Ectodermal cell (in vitro differentiated cells): Measurements from ENCODE around the gene UNC13A.
"Not testable (repeated sequence)": the region's sequence is repeated elsewhere in the genome, so short reads cannot be mapped to it uniquely, and the experiment has no call there.

Source experiments
- H3K27ac ChIP-seq: 2 replicates; pipeline ENCODE4 v1.7.0; 2013; ENCODE audit warnings: mild to moderate bottlenecking, low read depth, low read length; ENCODE audit not compliant: insufficient read depth, poor library complexity, severe bottlenecking
- H3K27me3 ChIP-seq: 2 replicates; pipeline ENCODE4 v1.7.0; 2013; ENCODE audit warnings: mild to moderate bottlenecking, low read length; ENCODE audit not compliant: insufficient read depth, control insufficient read depth, poor library complexity, severe bottlenecking
- H3K36me3 ChIP-seq: one replicate; pipeline ENCODE4 v1.7.0; 2013; ENCODE audit warnings: low read length; ENCODE audit not compliant: control insufficient read depth, insufficient read depth
- H3K4me1 ChIP-seq: one replicate; pipeline ENCODE4 v1.7.0; 2013; ENCODE audit warnings: low read length; ENCODE audit not compliant: control insufficient read depth, insufficient read depth
- H3K4me3 ChIP-seq: 2 replicates; pipeline ENCODE4 v1.7.0; 2013; ENCODE audit warnings: low read depth, low read length, control low read depth; ENCODE audit not compliant: insufficient read depth
- H3K9me3 ChIP-seq: 2 replicates; pipeline ENCODE4 v1.7.0; 2013; ENCODE audit warnings: mild to moderate bottlenecking, low read length, moderate library complexity; ENCODE audit not compliant: control insufficient read depth
- WGBS, 2 experiments: methylation state at CpG; one replicate each; pipeline ENCODE4 v1.1.7; 2013; ENCODE audit warnings: missing lambda C conversion rate in 2 of 2; 5-methylcytosine and 5-hydroxymethylcytosine counted together

Gene UNC13A

GRCh38 chr19:17557466-17557865 is 130.7 kb downstream of the UNC13A start:
- WGBS, 2 experiments, result 94 to 95% methylated on average over 9 of the region's 9 CpGs
- Histone ChIP-seq H3K9me3 (no peaks in the 10 kb centered on the region), H3K27ac (no peak overlapping the region), H3K27me3 (no peaks in the 10 kb centered on the region), H3K36me3 (no peaks in the 10 kb centered on the region), H3K4me1 (no peaks in the 10 kb centered on the region), H3K4me3 (no peak overlapping the region)

GRCh38 chr19:17556995-17557394 is 131.2 kb downstream of the UNC13A start:
- H3K4me1 ChIP-seq, result no peaks in the 10 kb centered on the region
- no peaks in the 10 kb centered on the region for H3K27me3 ChIP-seq
- H3K27ac ChIP-seq, result no peak overlapping the region
- 88 to 89% methylated on average over 6 to 7 of the region's 7 CpGs for WGBS, 2 experiments
- H3K9me3 ChIP-seq, result no peaks in the 10 kb centered on the region
- no peak overlapping the region for H3K4me3 ChIP-seq
- H3K36me3 ChIP-seq, result no peaks in the 10 kb centered on the region

- Histone ChIP-seq H3K4me3 (peak overlapping the region; percentile 93), H3K27ac (no peak overlapping the region), H3K36me3 (no peaks in the 10 kb centered on the region), H3K4me1 (no peaks in the 10 kb centered on the region), H3K9me3 (no peaks in the 10 kb centered on the region), H3K27me3 (no peaks in the 10 kb centered on the region)
- WGBS, 2 experiments, result 11 to 12% methylated on average over 46 of the region's 46 CpGs
These were observed 132.0 kb downstream of the UNC13A start for GRCh38 chr19:17555929-17556813.

- no peak within 1 kb of the TSS for H3K27ac ChIP-seq
- no peaks in the 10 kb centered on the region for H3K36me3 ChIP-seq
- peak within 1 kb of the TSS; percentile 93 for H3K4me3 ChIP-seq
- H3K4me1 ChIP-seq, result no peaks in the 10 kb centered on the region
- 0% methylated on average over 64 of the region's 64 CpGs for WGBS, 2 experiments
- no peaks in the 10 kb centered on the region for H3K9me3 ChIP-seq
- H3K27me3 ChIP-seq, result no peaks in the 10 kb centered on the region
These were observed 132.7 kb downstream of the UNC13A start, which contains the start of gene COLGALT1 for GRCh38 chr19:17555480-17555928. Gene COLGALT1 (plus strand): TSS chr19:17555649. CDS start chr19:17555714, 65 bp downstream.

- 17 to 20% methylated on average over 19 of the region's 19 CpGs for WGBS, 2 experiments
- Histone ChIP-seq H3K9me3 (no peaks in the 10 kb centered on the region), H3K4me3 (peak overlapping the region; percentile 93), H3K36me3 (no peaks in the 10 kb centered on the region), H3K4me1 (no peaks in the 10 kb centered on the region), H3K27ac (no peak overlapping the region), H3K27me3 (no peaks in the 10 kb centered on the region)
These were observed 133.1 kb downstream of the UNC13A start for GRCh38 chr19:17554968-17555479.

GRCh38 chr19:17553256-17553655 is 134.9 kb downstream of the UNC13A start:
- no peaks in the 10 kb centered on the region for H3K27me3 ChIP-seq
- no peaks in the 10 kb centered on the region for H3K36me3 ChIP-seq
- no peaks in the 10 kb centered on the region for H3K9me3 ChIP-seq
- 49 to 53% methylated on average over 7 of the region's 7 CpGs for WGBS, 2 experiments
- H3K4me1 ChIP-seq, result no peaks in the 10 kb centered on the region
- H3K27ac ChIP-seq, result no peak overlapping the region
- no peak overlapping the region for H3K4me3 ChIP-seq

- H3K27ac ChIP-seq, result not testable (repeated sequence)
These were observed 135.4 kb downstream of the UNC13A start for GRCh38 chr19:17552735-17553134.

More at GRCh38 chr19:17552735-17553134, 135.4 kb downstream of the UNC13A start:
- not testable (repeated sequence) for H3K4me1 ChIP-seq, H3K27me3 ChIP-seq, H3K9me3 ChIP-seq, H3K36me3 ChIP-seq, H3K4me3 ChIP-seq
- 85 to 98% methylated on average over 4 of the region's 4 CpGs for WGBS, 2 experiments
